Left ventricle myocardium inferior (tissue), 1 donor: ENCODE results near the gene HMGXB3. TPM values are rescaled to one million over a fixed set of nuclear protein-coding genes. Genes with fewer than 3 reads are reported as not detected.

Experiments
- DNase-seq: peaks from one replicate; pipeline ENCODE4 v3.0.0-alpha.2; 2020
- H3K27ac ChIP-seq: fragments of 200-600 bp; replicated peaks from 2 replicates; pipeline ENCODE4 v1.8.0; 2021
- H3K27me3 ChIP-seq: fragments of 200-600 bp; 2 replicates; pipeline ENCODE4 v1.8.0; 2021; ENCODE audit warnings: low read depth
- H3K36me3 ChIP-seq: fragments of 200-600 bp; 2 replicates; pipeline ENCODE4 v1.8.0; 2021
- H3K4me1 ChIP-seq: fragments of 200-600 bp; 2 replicates; pipeline ENCODE4 v1.8.0; 2021
- H3K4me3 ChIP-seq: fragments of 200-600 bp; 2 replicates; pipeline ENCODE4 v1.8.0; 2021; ENCODE audit warnings: mild to moderate bottlenecking, moderate library complexity
- H3K9me3 ChIP-seq: fragments of 200-600 bp; replicated peaks from 2 replicates; pipeline ENCODE4 v1.8.0; 2021
- CTCF ChIP-seq: fragments of 200-600 bp; IDR thresholded peaks from 2 replicates; pipeline ENCODE4 v1.8.0; 2021; ENCODE audit warnings: antibody characterized with exemption, mild to moderate bottlenecking, borderline replicate concordance
- intact Hi-C: fragments of 100-400 bp; cut with micrococcal nuclease; formaldehyde crosslinking; loops from one replicate; pipeline ENCODE4 v1.11.0; 2022
- total RNA-seq: library from RNA; stranded (reverse); fragmentation: NEBNext Ultra II Directional; extraction: Animal tissue kit (Norgen Biotek cat#: 25700); gene quantifications from one replicate; pipeline ENCODE4 v1.2.1, GENCODE V29; 2021
- donor health status: DM: no; HTN: yes; CAD: no; lungs with severe emphysema.

Gene HMGXB3
- total RNA-seq, 1 donor from 2014 or later: 14.7 TPM

- intact Hi-C loops: no loop called here
- peaks cover 40% of the 10 kb centered on the region for H3K36me3 ChIP-seq
- no peak for DNase-seq
These were observed 55.5 kb downstream of the HMGXB3 start for GRCh38 chr5:150056075-150056443.

GRCh38 chr5:150057052-150057451 lies 56.5 kb downstream of the HMGXB3 start:
- no peak for TF ChIP-seq CTCF
- H3K4me1 ChIP-seq: peaks cover 8% of the 10 kb centered on the region
- intact Hi-C loops: no loop called here

More at GRCh38 chr5:150056075-150056443, 55.5 kb downstream of the HMGXB3 start:
- Histone ChIP-seq H3K9me3 (no peaks in the 10 kb centered on the region), H3K4me3 (no peak overlapping the region), H3K4me1 (peaks cover 8% of the 10 kb centered on the region), H3K27me3 (no peaks in the 10 kb centered on the region), H3K27ac (no peak overlapping the region)
- TF ChIP-seq CTCF: no peak

GRCh38 chr5:150057511-150057910 lies 57.0 kb downstream of the HMGXB3 start:
- Histone ChIP-seq H3K9me3 (no peaks in the 10 kb centered on the region), H3K4me3 (no peak overlapping the region), H3K36me3 (peaks cover 25% of the 10 kb centered on the region), H3K27me3 (no peaks in the 10 kb centered on the region), H3K4me1 (peaks cover 8% of the 10 kb centered on the region), H3K27ac (no peak overlapping the region)
- no peak for DNase-seq
- intact Hi-C loops: no loop called here
- no peak for TF ChIP-seq CTCF

More at GRCh38 chr5:150057052-150057451, 56.5 kb downstream of the HMGXB3 start:
- H3K36me3 ChIP-seq: peaks cover 30% of the 10 kb centered on the region
- no peak overlapping the region for H3K4me3 ChIP-seq
- H3K27ac ChIP-seq: no peak overlapping the region
- DNase-seq: no peak
- H3K27me3 ChIP-seq: no peaks in the 10 kb centered on the region
- H3K9me3 ChIP-seq: no peaks in the 10 kb centered on the region

GRCh38 chr5:150057996-150058395 lies 57.5 kb downstream of the HMGXB3 start:
- peaks cover 20% of the 10 kb centered on the region for H3K36me3 ChIP-seq
- no peak overlapping the region for H3K27ac ChIP-seq
- TF ChIP-seq CTCF: no peak

GRCh38 chr5:150058480-150059126 lies 58.1 kb downstream of the HMGXB3 start:
- intact Hi-C loops: no loop called here
- Histone ChIP-seq H3K27ac (no peak overlapping the region), H3K36me3 (peaks cover 14% of the 10 kb centered on the region), H3K9me3 (no peaks in the 10 kb centered on the region), H3K4me1 (peaks cover 8% of the 10 kb centered on the region), H3K27me3 (no peaks in the 10 kb centered on the region), H3K4me3 (no peak overlapping the region)
- no peak for TF ChIP-seq CTCF
- no peak for DNase-seq

More at GRCh38 chr5:150057996-150058395, 57.5 kb downstream of the HMGXB3 start:
- no peak for DNase-seq
- peaks cover 8% of the 10 kb centered on the region for H3K4me1 ChIP-seq
- no peaks in the 10 kb centered on the region for H3K27me3 ChIP-seq
- H3K4me3 ChIP-seq: no peak overlapping the region
- H3K9me3 ChIP-seq: no peaks in the 10 kb centered on the region
- intact Hi-C loops: no loop called here
